Measurements from ENCODE around the gene PSD4. TPM values are rescaled to one million over a fixed set of nuclear protein-coding genes. Genes with fewer than 3 reads are reported as not detected.

PSD4 gene
- total RNA-seq, 2 experiments from 2014 or later = 314 to 388 TPM

- CTCF ChIA-PET = interaction anchor here (1.1 to 11.7 kb wide), 5 partner anchors 12 to 145 kb away, joined by 3 to 65 read pairs (median 9); no protein-coding TSS in a partner anchor
- Mint-ChIP-seq H3K36me3 (peaks cover 1% of the 10 kb centered on the region), H3K27ac (no peak overlapping the region), H3K4me1 (peaks cover 24% of the 10 kb centered on the region), H3K9me3 (ENCODE audit: low read depth) (no peaks in the 10 kb centered on the region), H3K4me3 (no peak overlapping the region), H3K27me3 (no peaks in the 10 kb centered on the region)
- ATAC-seq (no peak), DNase-seq (no peak)
Observed at GRCh38 chr2:113245276-113245711, 71.5 kb downstream of the PSD4 start.

GRCh38 chr2:113246606-113247005 is 72.8 kb downstream of the PSD4 start:
- Mint-ChIP-seq H3K36me3 (peaks cover 1% of the 10 kb centered on the region), H3K4me3 (no peak overlapping the region), H3K9me3 (ENCODE audit: low read depth) (no peaks in the 10 kb centered on the region), H3K27ac (no peak overlapping the region), H3K4me1 (peaks cover 29% of the 10 kb centered on the region), H3K27me3 (no peaks in the 10 kb centered on the region)
- CTCF ChIA-PET = interaction anchor here (1.0 to 11.7 kb wide), 8 partner anchors 14 to 144 kb away, joined by 3 to 88 read pairs (median 8); no protein-coding TSS in a partner anchor
- DNase-seq = no peak
- no peak for ATAC-seq

GRCh38 chr2:113248997-113249770 is 75.4 kb downstream of the PSD4 start:
- Mint-ChIP-seq H3K4me1 (peaks cover 53% of the 10 kb centered on the region), H3K36me3 (peaks cover 12% of the 10 kb centered on the region), H3K4me3 (no peak overlapping the region), H3K27ac (peak overlapping the region; percentile 66), H3K9me3 (ENCODE audit: low read depth) (no peaks in the 10 kb centered on the region), H3K27me3 (no peaks in the 10 kb centered on the region)
- peak; percentile 85 for DNase-seq
- CTCF ChIA-PET = interaction anchor here (0.6 to 11.7 kb wide), 35 partner anchors 9 to 308 kb away, joined by 3 to 88 read pairs (median 4); no protein-coding TSS in a partner anchor
- peak; percentile 61 for ATAC-seq

GRCh38 chr2:113251118-113251517 is 77.3 kb downstream of the PSD4 start:
- ATAC-seq = peak; percentile 79
- no peaks in the 10 kb centered on the region for H3K27me3 Mint-ChIP-seq
- H3K4me1 Mint-ChIP-seq = peaks cover 67% of the 10 kb centered on the region
- peak overlapping the region; percentile 49 for H3K4me3 Mint-ChIP-seq
- H3K9me3 Mint-ChIP-seq (ENCODE audit: low read depth) = peaks cover 2% of the 10 kb centered on the region
- CTCF ChIA-PET = interaction anchor here (0.9 to 11.7 kb wide), 13 partner anchors 11 to 171 kb away, joined by 3 to 88 read pairs (median 6); partner anchors contain the start of gene PSD4
- peak; percentile 91 for DNase-seq
- peak overlapping the region; percentile 88 for H3K27ac Mint-ChIP-seq
- peaks cover 30% of the 10 kb centered on the region for H3K36me3 Mint-ChIP-seq

GRCh38 chr2:113252047-113252590 is 78.3 kb downstream of the PSD4 start:
- Mint-ChIP-seq H3K36me3 (peaks cover 35% of the 10 kb centered on the region), H3K4me1 (peaks cover 68% of the 10 kb centered on the region), H3K27me3 (no peaks in the 10 kb centered on the region), H3K27ac (peak overlapping the region; percentile 88), H3K4me3 (no peak overlapping the region), H3K9me3 (ENCODE audit: low read depth) (peaks cover 2% of the 10 kb centered on the region)
- DNase-seq (no peak), ATAC-seq (no peak)
- CTCF ChIA-PET = interaction anchor here (0.8 to 8.6 kb wide), 11 partner anchors 12 to 138 kb away, joined by 3 to 88 read pairs (median 6); no protein-coding TSS in a partner anchor

- H3K4me1 Mint-ChIP-seq = peaks cover 74% of the 10 kb centered on the region
- peaks cover 2% of the 10 kb centered on the region for H3K9me3 Mint-ChIP-seq (ENCODE audit: low read depth)
- no peaks in the 10 kb centered on the region for H3K27me3 Mint-ChIP-seq
- H3K36me3 Mint-ChIP-seq = peaks cover 38% of the 10 kb centered on the region
- H3K4me3 Mint-ChIP-seq = no peak overlapping the region
- CTCF ChIA-PET = interaction anchor here (1.0 to 8.6 kb wide), 3 partner anchors 48 to 119 kb away, joined by 3 to 88 read pairs (median 37); no protein-coding TSS in a partner anchor
- no peak for ATAC-seq
- no peak for DNase-seq
- no peak overlapping the region for H3K27ac Mint-ChIP-seq
Observed at GRCh38 chr2:113253453-113253852, 79.7 kb downstream of the PSD4 start.

GRCh38 chr2:113255140-113256070 is 81.6 kb downstream of the PSD4 start:
- no peaks in the 10 kb centered on the region for H3K27me3 Mint-ChIP-seq
- no peak overlapping the region for H3K4me3 Mint-ChIP-seq
- H3K27ac Mint-ChIP-seq = no peak overlapping the region

GRCh38 chr2:113257516-113258264 is 83.9 kb downstream of the PSD4 start:
- ATAC-seq (no peak), DNase-seq (no peak)
- CTCF ChIA-PET = interaction anchor here (1.2 to 1.8 kb wide), 5 partner anchors 8 to 177 kb away, joined by 3 to 5 read pairs (median 4); no protein-coding TSS in a partner anchor
- Mint-ChIP-seq H3K36me3 (peaks cover 40% of the 10 kb centered on the region), H3K4me3 (no peak overlapping the region), H3K27me3 (no peaks in the 10 kb centered on the region), H3K9me3 (ENCODE audit: low read depth) (peaks cover 2% of the 10 kb centered on the region), H3K4me1 (peaks cover 37% of the 10 kb centered on the region), H3K27ac (no peak overlapping the region)

More at GRCh38 chr2:113255140-113256070, 81.6 kb downstream of the PSD4 start:
- peaks cover 59% of the 10 kb centered on the region for H3K4me1 Mint-ChIP-seq
- H3K36me3 Mint-ChIP-seq = peaks cover 39% of the 10 kb centered on the region
- peaks cover 2% of the 10 kb centered on the region for H3K9me3 Mint-ChIP-seq (ENCODE audit: low read depth)
- DNase-seq = no peak
- CTCF ChIA-PET = interaction anchor here (1.1 to 1.8 kb wide), 4 partner anchors 16 to 104 kb away, joined by 3 to 5 read pairs (median 4); no protein-coding TSS in a partner anchor
- no peak for ATAC-seq

GRCh38 chr2:113258471-113259147 is 84.8 kb downstream of the PSD4 start:
- H3K4me3 Mint-ChIP-seq = no peak overlapping the region
- DNase-seq = no peak
- CTCF ChIA-PET = interaction anchor here (1.2 to 1.6 kb wide), 4 partner anchors 9 to 178 kb away, joined by 3 to 4 read pairs (median 4); no protein-coding TSS in a partner anchor
- ATAC-seq = no peak
- H3K27ac Mint-ChIP-seq = no peak overlapping the region
- no peaks in the 10 kb centered on the region for H3K27me3 Mint-ChIP-seq
- H3K9me3 Mint-ChIP-seq (ENCODE audit: low read depth) = peaks cover 2% of the 10 kb centered on the region
- peaks cover 33% of the 10 kb centered on the region for H3K36me3 Mint-ChIP-seq
- H3K4me1 Mint-ChIP-seq = peaks cover 27% of the 10 kb centered on the region

All from activated CD8-positive, alpha-beta memory T cell treated with anti-CD3 and anti-CD28 coated beads, Interleukin-2, amount 10 ng/mL, durations not matched to agents 7 days and 5 days (primary cell).